Vagina (tissue), 2 donors: ENCODE measurements around the gene SEMA6A. TPM values are rescaled to one million over a fixed set of nuclear protein-coding genes. Genes with fewer than 3 reads are reported as not detected.

ENCODE experiments used
- DNase-seq, 2 donors: peaks; one replicate each; pipeline ENCODE4 v3.0.0-alpha.2; 2017; ENCODE audit errors: extremely low spot score in 2 of 2
- H3K27ac ChIP-seq: fragments of 200-600 bp; sonication (generic); one replicate; pipeline ENCODE4 v1.5.1; 2019
- H3K27me3 ChIP-seq: fragments of 200-600 bp; sonication (generic); one replicate; pipeline ENCODE4 v1.5.1; 2019
- H3K36me3 ChIP-seq, 2 donors: fragments of 200-600 bp; sonication (generic); one replicate each; pipeline ENCODE4 v1.5.1; 2017 to 2019
- H3K4me1 ChIP-seq: fragments of 200-600 bp; sonication (generic); one replicate; pipeline ENCODE4 v1.5.1; 2019
- H3K4me3 ChIP-seq, 2 donors: fragments of 200-600 bp; sonication (generic); 1 replicate in 1 of 2; 2 replicates in 1 of 2; pipeline ENCODE4 v1.5.1; 2016 to 2019
- H3K9me3 ChIP-seq: fragments of 200-600 bp; sonication (generic); one replicate; pipeline ENCODE4 v1.5.1; 2019
- POLR2A ChIP-seq, 2 donors: fragments of 450-650 bp; IDR thresholded peaks; one replicate each; pipeline ENCODE4 v1.6.1; 2017; ENCODE audit warnings: antibody characterized with exemption in 2 of 2, mild to moderate bottlenecking in 2 of 2, moderate library complexity in 2 of 2
- POLR2AphosphoS5 ChIP-seq, 2 donors: sonication (generic); formaldehyde crosslinking; IDR thresholded peaks; one replicate each; pipeline ENCODE4 v1.9.0; 2017; ENCODE audit warnings: antibody characterized with exemption in 2 of 2, mild to moderate bottlenecking in 2 of 2, low read depth in 1 of 2; ENCODE audit not compliant: insufficient read depth in 1 of 2
- intact Hi-C: fragments of 100-400 bp; cut with DNase I; formaldehyde crosslinking; loops from one replicate; pipeline ENCODE4 v1.15.1; 2023
- total RNA-seq: library from RNA; depleted of rRNA; stranded (reverse); fragments of >200 nt; gene quantifications from one replicate; pipeline ENCODE4 v1.2.3, GENCODE V29; 2016
- TF ChIP-seq, protein P1 (sequence below), 3 experiments: fragments of 450-650 bp in 2 of 3; fragments of 200-600 bp in 1 of 3; sonication (generic) in 1 of 3; IDR thresholded peaks; one replicate each; pipeline ENCODE4 v1.5.1; 2017 to 2019; ENCODE audit warnings: antibody characterized with exemption in 3 of 3, mild to moderate bottlenecking in 2 of 3, moderate library complexity in 2 of 3

SEMA6A gene
- total RNA-seq, 1 donor from 2014 or later: 28.7 TPM

DNA sequence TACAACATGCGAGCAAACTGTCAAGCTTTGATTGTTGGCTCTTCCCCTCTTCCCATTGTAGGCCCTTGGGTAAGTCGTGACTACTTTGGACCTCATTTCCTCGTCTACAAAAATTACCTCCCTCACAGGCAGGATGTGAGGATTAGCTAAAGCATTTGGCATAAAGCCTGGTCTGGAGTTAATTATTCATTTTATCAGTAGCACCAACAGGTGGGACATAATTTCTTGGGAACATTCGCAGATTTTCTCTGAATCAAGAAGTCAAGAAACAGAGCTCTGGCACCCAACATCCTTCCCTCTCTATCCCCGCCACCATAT, 39.9 kb upstream of the SEMA6A start:
- DNase-seq: no peak
- intact Hi-C loops: no loop called here
- Histone ChIP-seq H3K9me3 (no peaks in the 10 kb centered on the region), H3K27ac (no peak overlapping the region), H3K36me3 (no peaks in the 10 kb centered on the region), H3K4me3 (no peak overlapping the region), H3K27me3 (no peaks in the 10 kb centered on the region), H3K4me1 (no peaks in the 10 kb centered on the region)
- TF ChIP-seq POLR2A (IDR thresholded peaks at IDR 0.05) (no peak), POLR2AphosphoS5 (IDR thresholded peaks at IDR 0.05; ENCODE audit: insufficient read depth in 1 of 2, low read depth in 1 of 2) (no peak)
- TF ChIP-seq, protein P1, sequence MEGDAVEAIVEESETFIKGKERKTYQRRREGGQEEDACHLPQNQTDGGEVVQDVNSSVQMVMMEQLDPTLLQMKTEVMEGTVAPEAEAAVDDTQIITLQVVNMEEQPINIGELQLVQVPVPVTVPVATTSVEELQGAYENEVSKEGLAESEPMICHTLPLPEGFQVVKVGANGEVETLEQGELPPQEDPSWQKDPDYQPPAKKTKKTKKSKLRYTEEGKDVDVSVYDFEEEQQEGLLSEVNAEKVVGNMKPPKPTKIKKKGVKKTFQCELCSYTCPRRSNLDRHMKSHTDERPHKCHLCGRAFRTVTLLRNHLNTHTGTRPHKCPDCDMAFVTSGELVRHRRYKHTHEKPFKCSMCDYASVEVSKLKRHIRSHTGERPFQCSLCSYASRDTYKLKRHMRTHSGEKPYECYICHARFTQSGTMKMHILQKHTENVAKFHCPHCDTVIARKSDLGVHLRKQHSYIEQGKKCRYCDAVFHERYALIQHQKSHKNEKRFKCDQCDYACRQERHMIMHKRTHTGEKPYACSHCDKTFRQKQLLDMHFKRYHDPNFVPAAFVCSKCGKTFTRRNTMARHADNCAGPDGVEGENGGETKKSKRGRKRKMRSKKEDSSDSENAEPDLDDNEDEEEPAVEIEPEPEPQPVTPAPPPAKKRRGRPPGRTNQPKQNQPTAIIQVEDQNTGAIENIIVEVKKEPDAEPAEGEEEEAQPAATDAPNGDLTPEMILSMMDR (IDR thresholded peaks at IDR 0.05): no peak

- no peak for DNase-seq
- TF ChIP-seq POLR2AphosphoS5 (IDR thresholded peaks at IDR 0.05; ENCODE audit: insufficient read depth in 1 of 2, low read depth in 1 of 2): no peak
- TF ChIP-seq, protein P1 (IDR thresholded peaks at IDR 0.05): no peak
- no peak for TF ChIP-seq POLR2A (IDR thresholded peaks at IDR 0.05)
Measured at GRCh38 chr5:116613445-116613844, 38.8 kb upstream of the SEMA6A start.

DNA sequence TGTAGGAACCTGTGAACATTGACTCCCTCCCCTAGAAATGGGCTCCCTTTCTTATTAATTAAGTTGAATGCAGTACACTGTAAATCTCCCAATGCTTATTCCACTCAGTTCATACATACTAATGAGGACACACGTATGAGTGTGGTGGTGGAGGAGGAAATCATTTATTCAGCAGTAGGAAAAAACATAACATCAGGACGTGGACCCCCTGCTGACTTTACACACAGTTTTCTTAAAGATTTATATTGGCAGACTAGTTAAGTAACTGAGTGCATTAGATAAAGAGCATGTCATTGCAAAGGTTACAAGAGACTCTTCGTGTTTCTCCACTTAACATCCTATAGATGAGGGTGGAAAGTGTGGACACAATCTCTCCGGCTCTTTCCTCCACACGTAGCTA, 37.8 kb upstream of the SEMA6A start:
- Histone ChIP-seq H3K36me3 (no peaks in the 10 kb centered on the region), H3K27me3 (no peaks in the 10 kb centered on the region), H3K27ac (no peak overlapping the region), H3K4me1 (no peaks in the 10 kb centered on the region), H3K4me3 (no peak overlapping the region), H3K9me3 (no peaks in the 10 kb centered on the region)
- TF ChIP-seq POLR2A (IDR thresholded peaks at IDR 0.05) (no peak), POLR2AphosphoS5 (IDR thresholded peaks at IDR 0.05; ENCODE audit: insufficient read depth in 1 of 2, low read depth in 1 of 2) (no peak)
- TF ChIP-seq, protein P1 (IDR thresholded peaks at IDR 0.05): no peak
- DNase-seq: no peak
- intact Hi-C loops: no loop called here

More at GRCh38 chr5:116613445-116613844, 38.8 kb upstream of the SEMA6A start:
- intact Hi-C loops: no loop called here
- Histone ChIP-seq H3K36me3 (no peaks in the 10 kb centered on the region), H3K9me3 (no peaks in the 10 kb centered on the region), H3K4me3 (no peak overlapping the region), H3K27ac (no peak overlapping the region), H3K4me1 (no peaks in the 10 kb centered on the region), H3K27me3 (no peaks in the 10 kb centered on the region)

- DNase-seq: no peak
Measured at GRCh38 chr5:116605310-116606070, 30.9 kb upstream of the SEMA6A start.

DNA sequence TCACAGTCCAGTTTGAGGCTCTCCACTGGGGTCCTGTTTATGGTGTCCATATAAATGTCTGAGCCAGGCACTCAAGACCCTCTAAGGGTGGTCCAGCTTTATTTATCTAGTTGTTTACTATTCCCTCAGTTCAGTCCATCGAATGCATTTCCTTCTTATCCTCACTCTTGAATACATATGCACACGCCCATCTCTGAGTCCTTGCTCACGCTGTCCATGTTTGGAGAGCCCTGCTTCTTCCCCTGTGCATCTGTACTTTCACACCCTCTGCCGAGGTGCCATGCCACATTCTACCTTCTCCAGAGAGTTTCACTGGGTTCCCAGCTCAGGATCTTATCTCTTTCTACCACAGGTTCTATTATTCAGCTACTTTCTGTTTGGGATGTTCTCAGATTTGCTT, 30.2 kb upstream of the SEMA6A start:
- no peaks in the 10 kb centered on the region for H3K27me3 ChIP-seq
- TF ChIP-seq, protein P1 (IDR thresholded peaks at IDR 0.05): no peak
- TF ChIP-seq POLR2AphosphoS5 (IDR thresholded peaks at IDR 0.05; ENCODE audit: insufficient read depth in 1 of 2, low read depth in 1 of 2) (no peak), POLR2A (IDR thresholded peaks at IDR 0.05) (no peak)
- peak overlapping the region; percentile 21 for H3K27ac ChIP-seq
- H3K4me1 ChIP-seq: peaks cover 9% of the 10 kb centered on the region
- H3K9me3 ChIP-seq: no peaks in the 10 kb centered on the region
- no peak overlapping the region for H3K4me3 ChIP-seq
- no peak for DNase-seq
- intact Hi-C loops: no loop called here
- no peaks in the 10 kb centered on the region for H3K36me3 ChIP-seq

More at GRCh38 chr5:116605310-116606070, 30.9 kb upstream of the SEMA6A start:
- H3K4me1 ChIP-seq: peaks cover 4% of the 10 kb centered on the region
- no peaks in the 10 kb centered on the region for H3K9me3 ChIP-seq
- peak overlapping the region; percentile 21 for H3K27ac ChIP-seq
- no peaks in the 10 kb centered on the region for H3K27me3 ChIP-seq
- no peaks in the 10 kb centered on the region for H3K36me3 ChIP-seq
- TF ChIP-seq POLR2AphosphoS5 (IDR thresholded peaks at IDR 0.05; ENCODE audit: insufficient read depth in 1 of 2, low read depth in 1 of 2) (no peak), POLR2A (IDR thresholded peaks at IDR 0.05) (no peak)
- TF ChIP-seq, protein P1 (IDR thresholded peaks at IDR 0.05): no peak
- H3K4me3 ChIP-seq: no peak overlapping the region
- intact Hi-C loops: no loop called here
